Spleen (tissue), 11 donors: ENCODE results near the gene COL11A1. TPM values are rescaled to one million over a fixed set of nuclear protein-coding genes. Genes with fewer than 3 reads are reported as not detected.

Source experiments
- DNase-seq: peaks from one replicate; pipeline ENCODE4 v3.0.0-alpha.2; 2020
- H3K27ac ChIP-seq, 8 donors: fragments of 200-600 bp; sonication (generic) in 7 of 8; 1 replicate in 4 of 8; 2 replicates in 4 of 8; pipeline versions ENCODE4 v1.5.0 to v1.8.0; 2016 to 2021; ENCODE audit warnings: inconsistent platforms in 4 of 8, mild to moderate bottlenecking in 4 of 8, moderate library complexity in 1 of 8
- H3K27me3 ChIP-seq, 7 donors: fragments of 200-600 bp; sonication (generic) in 6 of 7; replicated peaks in 1 of 7; 1 replicate in 4 of 7; 2 replicates in 3 of 7; pipeline versions ENCODE4 v1.5.0 to v1.8.0; 2016 to 2021; ENCODE audit warnings: inconsistent platforms in 3 of 7, mild to moderate bottlenecking in 1 of 7
- H3K36me3 ChIP-seq, 6 donors: fragments of 200-600 bp; sonication (generic) in 5 of 6; 1 replicate in 4 of 6; 2 replicates in 2 of 6; pipeline versions ENCODE4 v1.5.0 to v1.8.0; 2016 to 2021; ENCODE audit warnings: inconsistent platforms in 2 of 6
- H3K4me1 ChIP-seq, 6 donors: fragments of 200-600 bp; sonication (generic) in 5 of 6; 1 replicate in 3 of 6; 2 replicates in 3 of 6; pipeline versions ENCODE4 v1.5.0 to v1.8.0; 2016 to 2021; ENCODE audit warnings: inconsistent platforms in 3 of 6
- H3K4me3 ChIP-seq, 8 donors: fragments of 200-600 bp; sonication (generic) in 7 of 8; 1 replicate in 4 of 8; 2 replicates in 4 of 8; pipeline versions ENCODE4 v1.5.0 to v1.8.0; 2016 to 2021; ENCODE audit warnings: inconsistent platforms in 4 of 8, mild to moderate bottlenecking in 4 of 8, moderate library complexity in 2 of 8
- H3K9me3 ChIP-seq, 8 donors: fragments of 200-600 bp; sonication (generic) in 7 of 8; 1 replicate in 4 of 8; 2 replicates in 4 of 8; pipeline versions ENCODE4 v1.5.0 to v1.8.0; 2016 to 2021; ENCODE audit warnings: inconsistent platforms in 4 of 8
- POLR2A ChIP-seq, 3 donors: fragments of 450-650 bp; IDR thresholded peaks; one replicate each; pipeline ENCODE4 v1.5.1; 2017; ENCODE audit warnings: antibody characterized with exemption in 3 of 3, mild to moderate bottlenecking in 1 of 3
- POLR2AphosphoS5 ChIP-seq, 3 donors: sonication (generic); formaldehyde crosslinking; IDR thresholded peaks; one replicate each; pipeline ENCODE4 v1.5.1; 2017; ENCODE audit warnings: antibody characterized with exemption in 3 of 3
- WGBS, 5 donors: extraction: QIAGEN DNeasy Blood & Tissue Kit in 3 of 5; methylation state at CpG; one replicate each; pipeline versions ENCODE4 v1.1.5 to v1.1.7; 2013 to 2018; 5-methylcytosine and 5-hydroxymethylcytosine counted together
- intact Hi-C: fragments of 100-400 bp; cut with DNase I; formaldehyde crosslinking; loops from one replicate; pipeline ENCODE4 v1.15.0; 2023; ENCODE audit warnings: low total_unique reads
- polyA plus RNA-seq, 3 donors: library from polyadenylated mRNA; stranded (reverse); fragments of 200-250 nt; gene quantifications; one replicate each; pipeline ENCODE4 v1.2.1, GENCODE V29; 2013
- total RNA-seq, 7 donors: library from RNA; depleted of rRNA in 3 of 7; stranded (reverse); fragments of >200 nt in 3 of 7; fragmentation: NEBNext Ultra II Directional in 4 of 7; extraction: Animal tissue kit (Norgen Biotek cat#: 25700) in 4 of 7; gene quantifications; one replicate each; pipeline versions ENCODE4 v1.1.0 to v1.2.1, GENCODE V29; 2016 to 2021
- TF ChIP-seq, protein P1 (sequence below), 11 experiments: fragments of 200-600 bp in 7 of 11; fragments of 450-650 bp in 4 of 11; sonication (generic) in 4 of 11; IDR thresholded peaks in 8 of 11; conservative IDR thresholded peaks in 3 of 11; 1 replicate in 7 of 11; 2 replicates in 4 of 11; pipeline versions ENCODE4 v1.4.0 to v1.8.0; 2016 to 2021; ENCODE audit warnings: antibody characterized with exemption in 11 of 11, inconsistent platforms in 4 of 11, mild to moderate bottlenecking in 1 of 11
- donor health status: healthy with polysubstance abuse.
- donor health status: DM: no; HTN: no; CAD: no; lungs with moderate emphysema.
- donor health status: DM: no; HTN: no; CAD: no.
- donor health status: Bipolar disorder and iron deficiency.
- donor health status: healthy.
- donor health status: DM: no; HTN: no; CAD: no.
- donor health status: DM: yes; HTN: yes; CAD: no.

The COL11A1 gene
- total and polyA plus RNA-seq, 10 donors, result 0.02 to 11.1 (median 0.83) TPM; not detected in 1

DNA sequence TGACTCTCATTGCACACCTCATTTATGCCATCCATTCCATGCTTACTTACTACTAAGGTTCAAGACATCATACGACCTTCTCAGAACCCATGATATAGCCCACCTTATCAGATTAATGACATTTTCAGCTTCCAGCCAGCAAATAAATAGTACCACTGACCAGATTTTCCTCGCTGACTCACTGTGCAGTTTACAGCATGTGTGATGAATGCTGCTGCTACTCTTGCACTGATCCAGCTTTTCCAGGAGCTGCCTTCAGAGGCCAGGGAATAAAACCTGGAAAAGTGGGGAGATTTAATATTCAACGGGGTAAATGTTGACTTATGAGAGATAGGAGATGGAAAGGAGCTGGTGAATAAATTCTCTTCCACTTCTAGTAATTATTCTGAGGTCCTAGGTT, 247.1 kb downstream of the COL11A1 start:
- Histone ChIP-seq H3K27ac (no peak overlapping the region), H3K27me3 (no peaks in the 10 kb centered on the region), H3K36me3 (no peaks in the 10 kb centered on the region), H3K4me1 (no peaks in the 10 kb centered on the region), H3K4me3 (no peak overlapping the region), H3K9me3 (peaks cover 0 to 13% (median 0%) of the 10 kb centered on the region in 8 donors)
- no peak for TF ChIP-seq POLR2AphosphoS5 (IDR thresholded peaks at IDR 0.05)
- no peak for TF ChIP-seq POLR2A (IDR thresholded peaks at IDR 0.05)
- TF ChIP-seq, protein P1, sequence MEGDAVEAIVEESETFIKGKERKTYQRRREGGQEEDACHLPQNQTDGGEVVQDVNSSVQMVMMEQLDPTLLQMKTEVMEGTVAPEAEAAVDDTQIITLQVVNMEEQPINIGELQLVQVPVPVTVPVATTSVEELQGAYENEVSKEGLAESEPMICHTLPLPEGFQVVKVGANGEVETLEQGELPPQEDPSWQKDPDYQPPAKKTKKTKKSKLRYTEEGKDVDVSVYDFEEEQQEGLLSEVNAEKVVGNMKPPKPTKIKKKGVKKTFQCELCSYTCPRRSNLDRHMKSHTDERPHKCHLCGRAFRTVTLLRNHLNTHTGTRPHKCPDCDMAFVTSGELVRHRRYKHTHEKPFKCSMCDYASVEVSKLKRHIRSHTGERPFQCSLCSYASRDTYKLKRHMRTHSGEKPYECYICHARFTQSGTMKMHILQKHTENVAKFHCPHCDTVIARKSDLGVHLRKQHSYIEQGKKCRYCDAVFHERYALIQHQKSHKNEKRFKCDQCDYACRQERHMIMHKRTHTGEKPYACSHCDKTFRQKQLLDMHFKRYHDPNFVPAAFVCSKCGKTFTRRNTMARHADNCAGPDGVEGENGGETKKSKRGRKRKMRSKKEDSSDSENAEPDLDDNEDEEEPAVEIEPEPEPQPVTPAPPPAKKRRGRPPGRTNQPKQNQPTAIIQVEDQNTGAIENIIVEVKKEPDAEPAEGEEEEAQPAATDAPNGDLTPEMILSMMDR (IDR thresholded peaks at IDR 0.05 in 8 of 11, conservative IDR thresholded peaks at IDR 0.05 in 3 of 11), result no peak
- 72 to 84% (median 81%) methylated on average over 3 of the region's 3 CpGs for WGBS, 5 donors
- intact Hi-C loops, result no loop called here
- no peak for DNase-seq

DNA sequence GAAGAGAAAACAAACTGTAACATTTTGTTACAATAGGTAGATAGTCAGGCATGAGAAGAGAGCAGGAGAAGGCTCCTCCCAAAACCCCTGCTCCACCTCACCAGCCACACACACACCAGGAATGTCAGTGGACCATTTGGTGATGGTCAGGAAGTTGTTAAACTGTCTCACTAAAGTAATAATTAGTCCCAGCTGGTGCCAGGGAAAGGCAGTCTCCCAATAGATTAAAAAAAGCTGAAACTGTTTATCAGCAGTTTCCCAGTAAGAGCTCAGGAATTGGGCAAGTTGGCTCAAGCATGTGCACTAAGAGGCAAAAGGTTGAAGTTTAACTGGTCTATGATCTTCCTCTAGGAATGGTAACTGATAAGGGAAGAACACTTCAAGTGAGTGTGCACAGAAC, 249.6 kb downstream of the COL11A1 start:
- no peak for DNase-seq
- TF ChIP-seq POLR2A (IDR thresholded peaks at IDR 0.05), result no peak
- H3K4me1 ChIP-seq, result no peaks in the 10 kb centered on the region
- no peak overlapping the region for H3K4me3 ChIP-seq
- H3K27me3 ChIP-seq, result no peaks in the 10 kb centered on the region
- intact Hi-C loops, result no loop called here
- H3K9me3 ChIP-seq, result peaks cover 0 to 26% (median 6%) of the 10 kb centered on the region in 8 donors
- H3K27ac ChIP-seq, result no peak overlapping the region
- no peaks in the 10 kb centered on the region for H3K36me3 ChIP-seq

- H3K4me3 ChIP-seq, result no peak overlapping the region
- intact Hi-C loops, result no loop called here
- TF ChIP-seq POLR2AphosphoS5 (IDR thresholded peaks at IDR 0.05), result no peak
- TF ChIP-seq, protein P1 (IDR thresholded peaks at IDR 0.05 in 8 of 11, conservative IDR thresholded peaks at IDR 0.05 in 3 of 11), result no peak
- DNase-seq, result no peak
- no peaks in the 10 kb centered on the region for H3K36me3 ChIP-seq
- no peaks in the 10 kb centered on the region for H3K4me1 ChIP-seq
- no peak overlapping the region for H3K27ac ChIP-seq
- peaks cover 0 to 31% (median 12%) of the 10 kb centered on the region in 8 donors for H3K9me3 ChIP-seq
- H3K27me3 ChIP-seq, result no peaks in the 10 kb centered on the region
Measured at GRCh38 chr1:102857251-102857650, 251.1 kb downstream of the COL11A1 start.

GRCh38 chr1:102853701-102854187, 254.6 kb downstream of the COL11A1 start:
- DNase-seq, result no peak
- Histone ChIP-seq H3K27me3 (no peaks in the 10 kb centered on the region), H3K9me3 (peaks cover 0 to 36% (median 13%) of the 10 kb centered on the region in 8 donors), H3K36me3 (no peaks in the 10 kb centered on the region), H3K27ac (no peak overlapping the region), H3K4me3 (no peak overlapping the region), H3K4me1 (no peaks in the 10 kb centered on the region)
- no peak for TF ChIP-seq POLR2A (IDR thresholded peaks at IDR 0.05)
- TF ChIP-seq, protein P1 (IDR thresholded peaks at IDR 0.05 in 8 of 11, conservative IDR thresholded peaks at IDR 0.05 in 3 of 11), result no peak
- no peak for TF ChIP-seq POLR2AphosphoS5 (IDR thresholded peaks at IDR 0.05)
- intact Hi-C loops, result no loop called here
- 85 to 96% (median 93%) methylated on average over 18 to 50 of the region's 50 CpGs for WGBS, 5 donors

GRCh38 chr1:102853136-102853535, 255.2 kb downstream of the COL11A1 start:
- H3K9me3 ChIP-seq, result peaks cover 0 to 38% (median 16%) of the 10 kb centered on the region in 8 donors
- H3K27me3 ChIP-seq, result no peaks in the 10 kb centered on the region
- intact Hi-C loops, result no loop called here
- no peak for DNase-seq
- no peaks in the 10 kb centered on the region for H3K36me3 ChIP-seq
- no peak overlapping the region for H3K4me3 ChIP-seq
- no peak for TF ChIP-seq POLR2A (IDR thresholded peaks at IDR 0.05)
- no peak for TF ChIP-seq POLR2AphosphoS5 (IDR thresholded peaks at IDR 0.05)
- TF ChIP-seq, protein P1 (IDR thresholded peaks at IDR 0.05 in 8 of 11, conservative IDR thresholded peaks at IDR 0.05 in 3 of 11), result no peak
- no peak overlapping the region for H3K27ac ChIP-seq
- no peaks in the 10 kb centered on the region for H3K4me1 ChIP-seq
